Hepatocyte (in vitro differentiated cells): ENCODE measurements around the gene NAE1. TPM values are rescaled to one million over a fixed set of nuclear protein-coding genes. Genes with fewer than 3 reads are reported as not detected.

Experiments used
- DNase-seq: peaks from one replicate; pipeline ENCODE4 v3.0.0-alpha.2; 2016; ENCODE audit warnings: low spot score
- H2AFZ ChIP-seq: fragments of 200-600 bp; sonication (generic); 2 replicates; pipeline ENCODE4 v1.6.0; 2016; ENCODE audit warnings: antibody characterized with exemption, mild to moderate bottlenecking
- H3K27ac ChIP-seq: fragments of 200-600 bp; sonication (generic); 2 replicates; pipeline ENCODE4 v1.5.1; 2016; ENCODE audit warnings: mild to moderate bottlenecking
- H3K27me3 ChIP-seq: fragments of 200-600 bp; sonication (generic); 2 replicates; pipeline ENCODE4 v1.6.1; 2016
- H3K36me3 ChIP-seq: fragments of 200-600 bp; sonication (generic); replicated peaks from 2 replicates; pipeline ENCODE4 v1.5.1; 2016; ENCODE audit warnings: low read depth; ENCODE audit not compliant: insufficient read depth
- H3K4me1 ChIP-seq: fragments of 200-600 bp; sonication (generic); 2 replicates; pipeline ENCODE4 v1.5.1; 2016; ENCODE audit warnings: mild to moderate bottlenecking, moderate library complexity; ENCODE audit not compliant: insufficient read depth
- H3K4me2 ChIP-seq: fragments of 200-600 bp; sonication (generic); 2 replicates; pipeline ENCODE4 v1.6.0; 2016
- H3K4me3 ChIP-seq: fragments of 200-600 bp; sonication (generic); 2 replicates; pipeline ENCODE4 v1.5.1; 2016; ENCODE audit warnings: mild to moderate bottlenecking
- H3K79me2 ChIP-seq: fragments of 200-600 bp; sonication (generic); 2 replicates; pipeline ENCODE4 v1.6.0; 2017; ENCODE audit warnings: mild to moderate bottlenecking
- H3K9me2 ChIP-seq: fragments of 200-600 bp; sonication (generic); replicated peaks from 2 replicates; pipeline ENCODE4 v1.6.0; 2017; ENCODE audit warnings: mild to moderate bottlenecking; ENCODE audit not compliant: insufficient read depth
- H3K9me3 ChIP-seq: fragments of 200-600 bp; sonication (generic); 2 replicates; pipeline ENCODE4 v1.5.1; 2016; ENCODE audit warnings: low read depth, mild to moderate bottlenecking
- H4K20me1 ChIP-seq: fragments of 200-600 bp; sonication (generic); 2 replicates; pipeline ENCODE4 v1.6.0; 2016; ENCODE audit warnings: mild to moderate bottlenecking; ENCODE audit not compliant: insufficient read depth, poor library complexity, severe bottlenecking
- EZH2 ChIP-seq: fragments of 200-600 bp; sonication (generic); IDR thresholded peaks from 2 replicates; pipeline ENCODE4 v1.6.1; 2016; ENCODE audit warnings: antibody characterized with exemption, mild to moderate bottlenecking, borderline replicate concordance
- EZH2phosphoT487 ChIP-seq: fragments of 200-600 bp; sonication (generic); IDR thresholded peaks from one replicate; pipeline ENCODE4 v1.6.1; 2018; ENCODE audit warnings: antibody characterized with exemption, mild to moderate bottlenecking, low read depth, moderate library complexity; ENCODE audit not compliant: unreplicated experiment, severe bottlenecking
- WGBS: methylation state at CpG from one replicate; pipeline ENCODE4 v1.1.6; 2016; ENCODE audit warnings: low lambda C conversion rate; ENCODE audit errors: missing lambda C conversion rate; 5-methylcytosine and 5-hydroxymethylcytosine counted together
- polyA plus RNA-seq: library from polyadenylated mRNA; unstranded; fragments of >200 nt; fragmentation: Nextera tagmentation; extraction: Ambion mirVana; gene quantifications from 2 replicates; pipeline ENCODE4 v1.2.1, GENCODE V29; 2016
- total RNA-seq: library from RNA; depleted of rRNA; stranded (reverse); fragments of >200 nt; gene quantifications from 2 replicates; pipeline ENCODE4 v1.2.3, GENCODE V29; 2014
- TF ChIP-seq, protein P1 (sequence below): fragments of 200-600 bp; sonication (generic); IDR thresholded peaks from 2 replicates; pipeline ENCODE4 v1.5.1; 2016; ENCODE audit warnings: antibody characterized with exemption, mild to moderate bottlenecking; ENCODE audit not compliant: poor library complexity

Gene NAE1
- total and polyA plus RNA-seq, 2 experiments from 2014 or later = 60.3 to 68.5 TPM

DNA sequence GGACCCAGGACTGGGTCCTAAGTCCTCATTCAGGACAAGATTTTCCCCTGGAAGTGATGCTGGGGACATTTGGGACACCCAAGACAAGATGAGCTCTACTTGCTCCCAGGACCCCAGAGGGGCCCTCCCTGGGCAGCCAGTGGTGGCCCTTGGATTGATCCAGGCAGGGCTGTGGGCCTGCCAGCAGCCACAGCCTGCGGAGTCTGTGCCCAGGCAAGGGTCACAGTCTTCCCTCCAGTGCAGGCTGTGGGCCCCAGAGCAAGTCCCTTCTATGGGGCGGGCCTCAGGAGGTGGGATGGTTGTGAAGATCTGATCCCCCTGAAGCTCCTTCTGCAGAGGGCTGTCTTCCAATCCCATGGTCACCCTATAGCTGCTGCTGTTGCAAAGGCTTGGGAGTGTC lies 26.0 kb upstream of the NAE1 start:
- Histone ChIP-seq H3K9me3 (no peaks in the 10 kb centered on the region), H3K79me2 (no peaks in the 10 kb centered on the region), H3K4me3 (no peak overlapping the region), H3K9me2 (no peaks in the 10 kb centered on the region), H4K20me1 (no peaks in the 10 kb centered on the region), H3K36me3 (no peaks in the 10 kb centered on the region), H3K27ac (no peak overlapping the region), H3K4me2 (no peak overlapping the region), H2AFZ (no peak overlapping the region), H3K27me3 (no peaks in the 10 kb centered on the region), H3K4me1 (no peaks in the 10 kb centered on the region)
- TF ChIP-seq EZH2 (no peak), EZH2phosphoT487 (no peak)
- TF ChIP-seq, protein P1, sequence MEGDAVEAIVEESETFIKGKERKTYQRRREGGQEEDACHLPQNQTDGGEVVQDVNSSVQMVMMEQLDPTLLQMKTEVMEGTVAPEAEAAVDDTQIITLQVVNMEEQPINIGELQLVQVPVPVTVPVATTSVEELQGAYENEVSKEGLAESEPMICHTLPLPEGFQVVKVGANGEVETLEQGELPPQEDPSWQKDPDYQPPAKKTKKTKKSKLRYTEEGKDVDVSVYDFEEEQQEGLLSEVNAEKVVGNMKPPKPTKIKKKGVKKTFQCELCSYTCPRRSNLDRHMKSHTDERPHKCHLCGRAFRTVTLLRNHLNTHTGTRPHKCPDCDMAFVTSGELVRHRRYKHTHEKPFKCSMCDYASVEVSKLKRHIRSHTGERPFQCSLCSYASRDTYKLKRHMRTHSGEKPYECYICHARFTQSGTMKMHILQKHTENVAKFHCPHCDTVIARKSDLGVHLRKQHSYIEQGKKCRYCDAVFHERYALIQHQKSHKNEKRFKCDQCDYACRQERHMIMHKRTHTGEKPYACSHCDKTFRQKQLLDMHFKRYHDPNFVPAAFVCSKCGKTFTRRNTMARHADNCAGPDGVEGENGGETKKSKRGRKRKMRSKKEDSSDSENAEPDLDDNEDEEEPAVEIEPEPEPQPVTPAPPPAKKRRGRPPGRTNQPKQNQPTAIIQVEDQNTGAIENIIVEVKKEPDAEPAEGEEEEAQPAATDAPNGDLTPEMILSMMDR = no peak
- DNase-seq = no peak
- 93% methylated on average over 2 of the region's 2 CpGs for WGBS

DNA sequence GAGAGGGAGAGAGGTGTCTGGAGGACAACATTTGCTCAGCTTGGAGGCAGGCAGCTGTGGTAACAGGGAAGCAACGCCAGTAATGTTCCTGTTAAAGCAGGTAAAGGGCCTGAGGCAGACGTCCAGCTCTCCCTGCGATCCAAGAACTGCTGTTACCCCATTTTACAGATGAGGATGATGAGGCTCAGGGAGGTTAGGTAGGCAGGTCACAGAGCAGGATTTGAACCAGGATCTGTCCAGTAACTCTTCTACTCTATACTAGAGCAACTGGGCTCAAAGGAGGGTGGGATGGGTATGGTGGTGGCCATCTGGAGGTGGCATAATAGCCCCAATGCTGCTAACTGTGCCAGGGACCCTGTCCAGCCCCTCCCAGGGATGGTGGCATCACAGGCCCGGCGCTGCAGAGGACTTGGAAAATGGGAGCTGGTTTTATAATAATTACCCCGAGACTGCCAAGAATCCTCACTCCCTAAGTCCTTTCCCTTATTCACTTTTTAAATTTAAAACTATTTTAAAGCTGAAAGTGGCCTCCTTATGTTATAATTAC lies 25.5 kb upstream of the NAE1 start:
- Histone ChIP-seq H3K27ac (no peak overlapping the region), H2AFZ (no peak overlapping the region), H3K27me3 (no peaks in the 10 kb centered on the region), H3K36me3 (no peaks in the 10 kb centered on the region), H3K4me2 (no peak overlapping the region), H3K9me3 (no peaks in the 10 kb centered on the region), H3K4me3 (no peak overlapping the region), H3K9me2 (no peaks in the 10 kb centered on the region), H3K79me2 (no peaks in the 10 kb centered on the region), H3K4me1 (no peaks in the 10 kb centered on the region), H4K20me1 (no peaks in the 10 kb centered on the region)
- DNase-seq = no peak
- 91% methylated on average over 6 of the region's 6 CpGs for WGBS
- TF ChIP-seq EZH2phosphoT487 (no peak), EZH2 (no peak)
- TF ChIP-seq, protein P1 = no peak

DNA sequence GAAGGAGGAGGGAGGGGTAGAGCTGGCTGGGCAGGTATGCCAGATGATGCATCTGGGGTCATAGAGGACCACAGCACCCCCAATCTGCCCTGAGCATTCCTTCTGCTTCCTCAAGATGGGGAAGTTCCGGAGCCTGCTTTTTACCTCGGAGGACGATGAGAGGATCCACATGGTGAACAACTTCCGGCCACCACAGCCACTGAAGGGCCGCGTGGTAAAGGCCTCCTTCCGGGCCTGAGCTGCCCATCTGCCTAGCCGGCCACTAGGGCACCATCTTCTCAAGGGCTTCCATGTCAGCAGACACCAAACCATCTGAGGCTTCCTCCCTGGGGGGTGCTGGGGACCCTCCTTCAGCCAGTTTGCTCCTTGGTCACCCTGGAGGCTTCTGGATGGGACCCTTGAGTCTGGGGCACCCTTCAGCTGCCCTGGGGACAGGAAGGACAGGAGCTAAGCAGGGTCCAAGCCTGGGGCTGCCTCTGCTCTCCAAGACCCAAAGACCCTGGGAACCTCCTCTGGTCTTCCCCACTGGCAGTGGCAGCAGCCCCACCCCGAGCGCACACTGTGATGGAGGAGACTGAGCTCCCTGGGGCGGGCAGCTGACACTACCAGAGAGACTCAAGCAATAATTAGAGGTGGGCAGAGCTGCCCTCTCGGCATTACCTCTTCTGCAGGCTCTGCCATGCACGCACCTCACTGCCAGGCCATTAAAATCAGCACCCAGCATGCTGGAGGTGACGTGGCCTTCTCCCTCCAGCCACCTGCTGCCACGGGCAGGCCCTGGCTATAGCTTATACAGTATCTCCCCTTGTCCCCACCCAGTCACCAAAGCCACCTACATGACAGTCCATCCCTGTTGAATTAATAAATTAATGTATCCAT lies 22.7 kb upstream of the NAE1 start:
- WGBS = 92% methylated on average over 15 of the region's 15 CpGs
- TF ChIP-seq, protein P1 = no peak
- TF ChIP-seq EZH2phosphoT487 = no peak
- TF ChIP-seq EZH2 = no peak
- no peak for DNase-seq
- H4K20me1 ChIP-seq = no peaks in the 10 kb centered on the region
- H3K4me3 ChIP-seq = no peak overlapping the region
- no peaks in the 10 kb centered on the region for H3K9me2 ChIP-seq
- no peak overlapping the region for H2AFZ ChIP-seq
- H3K4me2 ChIP-seq = no peak overlapping the region
- H3K27me3 ChIP-seq = no peaks in the 10 kb centered on the region
- no peaks in the 10 kb centered on the region for H3K4me1 ChIP-seq
- H3K79me2 ChIP-seq = no peaks in the 10 kb centered on the region
- no peaks in the 10 kb centered on the region for H3K36me3 ChIP-seq
- H3K27ac ChIP-seq = no peak overlapping the region
- no peaks in the 10 kb centered on the region for H3K9me3 ChIP-seq
